Measurements from ENCODE around the gene GDPGP1. TPM values are rescaled to one million over a fixed set of nuclear protein-coding genes. Genes with fewer than 3 reads are reported as not detected.
A peak's percentile ranks its signal among the peaks of the same experiment; 100 is the strongest.

Gene GDPGP1
- total RNA-seq (2012; rRNA removed) (3.9 and 4.1 TPM in 2 replicates), polyA plus RNA-seq (2012; rRNA removed) (1.3 and 2.3 TPM in 2 replicates), Bru-seq, nascent RNA (percentile 38 among the genes with signal in this experiment), BruChase-seq, experiment 1, labeled RNA remaining after a 6-hour chase (percentile 56 among the genes with signal in this experiment), BruChase-seq, experiment 2, labeled RNA remaining after a 2-hour chase (percentile 51 among the genes with signal in this experiment)
- 1.7 and 2.0 TPM in 2 replicates for polyA plus RNA-seq (2012; cell fraction: cytosol; rRNA removed)
- 2.9 and 3.1 TPM in 2 replicates for polyA plus RNA-seq (2012; cell fraction: nucleus; rRNA removed; ENCODE audit: low replicate concordance)
- long read RNA-seq, partial matches to known transcripts: 0 of 2 reads
- long read RNA-seq, other reads (novel, unspliced or antisense): 1 of 2 reads

- peak within 1 kb of the TSS; percentile 52 for H4K5ac ChIP-seq (ENCODE audit: low read depth, low read length)
- H3K4me2 ChIP-seq (ENCODE audit: low read depth, low read length): peak within 1 kb of the TSS; percentile 97
- dilution Hi-C loops (cut with HindIII; ENCODE audit: low sequenced_read_pairs, unreplicated experiment) (no loop called here), intact Hi-C loops (cut with micrococcal nuclease) (loop anchor here (5.0 kb wide), 1 partner anchor 342 kb away; the partner anchor contains the start of gene AP3S2), in situ Hi-C loops (cut with MboI; ENCODE audit: low sequenced_read_pairs) (no loop called here)
- H4K91ac ChIP-seq (ENCODE audit: insufficient read depth, low read depth, low read length): peak within 1 kb of the TSS; percentile 34; the same call in 1 of the 2 replicates
- H3K4ac ChIP-seq (ENCODE audit: low read depth, low read length): peak within 1 kb of the TSS; percentile 84
- H3K27me3 ChIP-seq (ENCODE audit: control insufficient read depth, insufficient read depth, low read length): no peaks in the 10 kb centered on the region
- DNase-seq: peak; percentile 12
- peak within 1 kb of the TSS; percentile 28 for H2BK5ac ChIP-seq (ENCODE audit: low read depth, low read length, poor library complexity, severe bottlenecking)
- H3K18ac ChIP-seq (ENCODE audit: low read depth, low read length): peak within 1 kb of the TSS; percentile 10; the same call in 1 of the 2 replicates
- BruUV-seq (replicated peaks): no TSS peak
- no peak within 1 kb of the TSS for H2BK20ac ChIP-seq (ENCODE audit: low read depth, low read length)
- peak within 1 kb of the TSS; percentile 84 for H3K4me3 ChIP-seq (ENCODE audit: insufficient read depth, low read depth, low read length)
- peak within 1 kb of the TSS; percentile 96 for H2AFZ ChIP-seq (replicated peaks; ENCODE audit: low read length, poor library complexity)
- H3K79me1 ChIP-seq (ENCODE audit: low read depth in 1 of 2, low read length in 2 of 2): peaks cover 19 to 45% of the 10 kb centered on the region in 2 experiments
- H2BK120ac ChIP-seq (ENCODE audit: low read depth, low read length): no peak within 1 kb of the TSS
- H2AK9ac ChIP-seq (replicated peaks; ENCODE audit: low read depth, low read length, poor library complexity): peak within 1 kb of the TSS; percentile 86
- POLR2A ChIA-PET (ENCODE audit: unreplicated experiment): interaction anchor here (0.6 to 1.0 kb wide), 6 partner anchors 9 to 392 kb away, joined by 3 to 9 read pairs (median 6); partner anchors contain the start of genes IQGAP1 and TTLL13
- peak within 1 kb of the TSS; percentile 90 for H3K14ac ChIP-seq (replicated peaks; ENCODE audit: low read depth, low read length)
- no peaks in the 10 kb centered on the region for H3K9me3 ChIP-seq (ENCODE audit: control insufficient read depth, insufficient read depth, low read length)
- peak within 1 kb of the TSS; percentile 77 for H3K27ac ChIP-seq (ENCODE audit: insufficient read depth, low read length)
- TF ChIP-seq CEBPB (IDR thresholded peaks at IDR 0.05; ENCODE audit: low read depth, low read length): peak; percentile 84
- TF ChIP-seq FOS (IDR thresholded peaks at IDR 0.05; ENCODE audit: low read depth, low read length): peak; percentile 47; the same call in 1 of the 2 replicates
- TF ChIP-seq USF2 (IDR thresholded peaks at IDR 0.05; ENCODE audit: low read depth, low read length): no peak
- no peak for ATAC-seq (ENCODE audit: low read depth)
- H3K9ac ChIP-seq (ENCODE audit: low read depth, low read length): peak within 1 kb of the TSS; percentile 77
- H2BK15ac ChIP-seq (ENCODE audit: low read depth, low read length): no peak within 1 kb of the TSS; the same call in 2 of the 3 replicates
- 12% methylated on average over 25 of the region's 49 CpGs; no CpG with 5 or more reads in 1 of the 2 experiments for WGBS, 2 experiments (ENCODE audit: extremely low coverage in 2 of 2, insufficient read length in 1 of 2)
- peak within 1 kb of the TSS; percentile 67; the same call in 1 of the 2 replicates for H2AK5ac ChIP-seq (ENCODE audit: low read depth, low read length)
- H3K9me1 ChIP-seq (ENCODE audit: insufficient read depth, low read length): peaks cover 18% of the 10 kb centered on the region
- H4K8ac ChIP-seq (ENCODE audit: low read depth in 2 of 2, low read length in 2 of 2): peak within 1 kb of the TSS; percentile 19 to 92
- H3K56ac ChIP-seq (ENCODE audit: extremely low read depth, insufficient read depth, low read length): peak within 1 kb of the TSS; percentile 20; the same call in 1 of the 2 replicates
- CTCF ChIA-PET: interaction anchor here (0.5 to 2.4 kb wide), 5 partner anchors 13 to 313 kb away, joined by 3 to 11 read pairs (median 6); no protein-coding TSS in a partner anchor
- peak within 1 kb of the TSS; percentile 78 for H3K23ac ChIP-seq (ENCODE audit: low read depth, low read length)
- H3K36me3 ChIP-seq (ENCODE audit: control insufficient read depth, insufficient read depth, low read length): peaks cover 24% of the 10 kb centered on the region
- H3K4me1 ChIP-seq (ENCODE audit: control insufficient read depth, insufficient read depth, low read length): peaks cover 4% of the 10 kb centered on the region
- H4K20me1 ChIP-seq (ENCODE audit: insufficient read depth, low read length): 0 out of 2 replicates have a peak, but pooled peaks cover 7% of the 10 kb centered on the region
These were observed at the start of gene GDPGP1 for GRCh38 chr15:90234096-90234988. Gene GDPGP1 (plus strand): TSS chr15:90234209. CDS start chr15:90240909, 6,700 bp downstream.
